Endothelial cell (in vitro differentiated cells): ENCODE data around the gene KLHDC10. TPM values are rescaled to one million over a fixed set of nuclear protein-coding genes. Genes with fewer than 3 reads are reported as not detected.
"Not testable (repeated sequence)": the region's sequence is repeated elsewhere in the genome, so short reads cannot be mapped to it uniquely, and the experiment has no call there.

Experiments
- DNase-seq: peaks from one replicate; pipeline ENCODE4 v3.0.0; 2021; ENCODE audit warnings: low spot score
- H3K27ac Mint-ChIP-seq: one replicate; pipeline ENCODE4 v1.8.0; 2021; ENCODE audit warnings: mixed read lengths, inconsistent platforms; ENCODE audit not compliant: unreplicated experiment
- H3K27me3 Mint-ChIP-seq: one replicate; pipeline ENCODE4 v1.8.0; 2021; ENCODE audit warnings: mild to moderate bottlenecking, moderate library complexity, mixed read lengths, inconsistent platforms; ENCODE audit not compliant: unreplicated experiment
- H3K36me3 Mint-ChIP-seq: one replicate; pipeline ENCODE4 v1.8.0; 2021; ENCODE audit warnings: mild to moderate bottlenecking, low read depth, mixed read lengths, inconsistent platforms; ENCODE audit not compliant: unreplicated experiment
- H3K4me1 Mint-ChIP-seq: one replicate; pipeline ENCODE4 v1.8.0; 2021; ENCODE audit warnings: mild to moderate bottlenecking, mixed read lengths, inconsistent platforms; ENCODE audit not compliant: unreplicated experiment
- H3K4me3 Mint-ChIP-seq: one replicate; pipeline ENCODE4 v1.8.0; 2021; ENCODE audit warnings: mild to moderate bottlenecking, mixed read lengths, inconsistent platforms; ENCODE audit not compliant: unreplicated experiment
- H3K9me3 Mint-ChIP-seq: one replicate; pipeline ENCODE4 v1.8.0; 2021; ENCODE audit warnings: mixed read lengths, inconsistent platforms; ENCODE audit not compliant: unreplicated experiment
- CTCF ChIP-seq: fragments of 200-600 bp; sonication (generic); IDR thresholded peaks from one replicate; pipeline ENCODE4 v1.5.0; 2021; ENCODE audit warnings: antibody characterized with exemption; ENCODE audit not compliant: unreplicated experiment
- total RNA-seq: library from RNA; stranded (reverse); fragmentation: NEBNext Ultra II Directional; extraction: Animal tissue kit (Norgen Biotek cat#: 25700); gene quantifications from one replicate; pipeline ENCODE4 v1.2.1, GENCODE V29; 2021; ENCODE audit not compliant: unreplicated experiment

KLHDC10 gene
- total RNA-seq, 1 donor from 2014 or later, result 28.8 TPM

- DNase-seq, result no peak
Observed at GRCh38 chr7:130143334-130143732, 73.0 kb downstream of the KLHDC10 start.

GRCh38 chr7:130143986-130144311, 73.6 kb downstream of the KLHDC10 start:
- Mint-ChIP-seq H3K27ac (no peak overlapping the region), H3K27me3 (peaks cover 20% of the 10 kb centered on the region), H3K4me3 (no peak overlapping the region), H3K9me3 (no peaks in the 10 kb centered on the region), H3K4me1 (peaks cover 35% of the 10 kb centered on the region), H3K36me3 (peaks cover 12% of the 10 kb centered on the region)
- no peak for DNase-seq
- no peak for TF ChIP-seq CTCF

More at GRCh38 chr7:130143334-130143732, 73.0 kb downstream of the KLHDC10 start:
- TF ChIP-seq CTCF, result no peak
- no peak overlapping the region for H3K4me3 Mint-ChIP-seq
- peaks cover 14% of the 10 kb centered on the region for H3K36me3 Mint-ChIP-seq
- H3K4me1 Mint-ChIP-seq, result peaks cover 29% of the 10 kb centered on the region
- H3K27ac Mint-ChIP-seq, result no peak overlapping the region
- H3K27me3 Mint-ChIP-seq, result peaks cover 17% of the 10 kb centered on the region
- no peaks in the 10 kb centered on the region for H3K9me3 Mint-ChIP-seq

GRCh38 chr7:130144312-130145171, 74.2 kb downstream of the KLHDC10 start:
- Mint-ChIP-seq H3K4me3 (no peak overlapping the region), H3K4me1 (peaks cover 41% of the 10 kb centered on the region), H3K9me3 (no peaks in the 10 kb centered on the region), H3K27me3 (peaks cover 22% of the 10 kb centered on the region), H3K27ac (peak overlapping the region; percentile 45), H3K36me3 (peaks cover 6% of the 10 kb centered on the region)
- DNase-seq, result peak; percentile 9
- TF ChIP-seq CTCF, result no peak

GRCh38 chr7:130145424-130146100, 75.2 kb downstream of the KLHDC10 start:
- no peak for TF ChIP-seq CTCF

DNA sequence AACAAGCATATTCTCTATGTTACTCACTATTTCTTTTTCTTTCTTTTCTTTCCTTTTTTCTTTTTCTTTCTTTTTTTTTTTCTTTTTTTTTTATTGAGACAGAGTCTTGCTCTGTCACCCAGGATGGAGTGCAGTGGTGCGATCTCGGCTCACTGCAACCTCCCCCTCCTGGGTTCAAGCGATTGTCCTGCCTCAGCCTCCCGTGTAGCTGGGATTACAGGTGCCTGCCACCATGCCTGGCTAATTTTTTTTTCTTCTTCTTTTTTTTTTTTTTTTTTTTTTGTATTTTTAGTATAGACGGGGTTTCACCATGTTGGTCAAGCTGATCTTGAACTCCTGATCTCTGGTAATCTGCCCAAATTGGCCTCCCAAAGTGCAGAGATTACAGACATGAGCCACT, 75.8 kb downstream of the KLHDC10 start:
- peaks cover 45% of the 10 kb centered on the region for H3K4me1 Mint-ChIP-seq
- not testable (repeated sequence) for H3K27ac Mint-ChIP-seq, H3K9me3 Mint-ChIP-seq, H3K4me3 Mint-ChIP-seq, H3K36me3 Mint-ChIP-seq, DNase-seq
- peaks cover 13% of the 10 kb centered on the region for H3K27me3 Mint-ChIP-seq

More at GRCh38 chr7:130145424-130146100, 75.2 kb downstream of the KLHDC10 start:
- no peak overlapping the region for H3K27ac Mint-ChIP-seq
- H3K4me1 Mint-ChIP-seq, result peaks cover 44% of the 10 kb centered on the region
- H3K27me3 Mint-ChIP-seq, result peaks cover 17% of the 10 kb centered on the region
- H3K9me3 Mint-ChIP-seq, result no peaks in the 10 kb centered on the region
- peak overlapping the region; percentile 51 for H3K4me3 Mint-ChIP-seq
- H3K36me3 Mint-ChIP-seq, result peaks cover 5% of the 10 kb centered on the region
- DNase-seq, result no peak
